LHCN-M2 (cell line): ENCODE data around the gene ALPP. TPM values are rescaled to one million over a fixed set of nuclear protein-coding genes. Genes with fewer than 3 reads are reported as not detected.
"Not testable (repeated sequence)": the region's sequence is repeated elsewhere in the genome, so short reads cannot be mapped to it uniquely, and the experiment has no call there.

Source experiments
- DNase-seq: peaks from one replicate; pipeline ENCODE4 v3.0.0-alpha.2; 2012; ENCODE audit warnings: low read depth
- total RNA-seq: library from RNA; depleted of rRNA; stranded (reverse); fragments of >200 nt; gene quantifications from 2 replicates; pipeline ENCODE4 v1.2.3, GENCODE V29; 2014

Gene ALPP
- total RNA-seq, 1 experiment from 2014 or later = not detected

GRCh38 chr2:232363064-232363783 lies 15.3 kb upstream of the ALPP start:
- not testable (repeated sequence) for DNase-seq

- peak; percentile 4 for DNase-seq
Measured at GRCh38 chr2:232363784-232364615, 14.6 kb upstream of the ALPP start.

- DNase-seq = not testable (repeated sequence)
Measured at GRCh38 chr2:232364806-232365594, 13.6 kb upstream of the ALPP start.

- DNase-seq = peak; percentile 11
Measured at GRCh38 chr2:232365621-232366321, 12.8 kb upstream of the ALPP start.

- DNase-seq = not testable (repeated sequence)
Measured at GRCh38 chr2:232366461-232366860, 12.1 kb upstream of the ALPP start.

GRCh38 chr2:232367016-232367415 lies 11.5 kb upstream of the ALPP start:
- no peak for DNase-seq

GRCh38 chr2:232367591-232368233 lies 10.8 kb upstream of the ALPP start:
- DNase-seq = no peak

- no peak for DNase-seq
Measured at GRCh38 chr2:232368311-232368731, 10.2 kb upstream of the ALPP start.

- no peak for DNase-seq
Measured at GRCh38 chr2:232369126-232369951, 9.2 kb upstream of the ALPP start.

- DNase-seq = not testable (repeated sequence)
Measured at GRCh38 chr2:232370007-232370406, 8.5 kb upstream of the ALPP start.

GRCh38 chr2:232372231-232373208 lies 6.0 kb upstream of the ALPP start:
- peak; percentile 26 for DNase-seq

- no peak for DNase-seq
Measured at GRCh38 chr2:232374356-232374755, 4.2 kb upstream of the ALPP start.

- no peak for DNase-seq
Measured at GRCh38 chr2:232375164-232375563, 3.4 kb upstream of the ALPP start.

GRCh38 chr2:232376260-232376659 lies 2.3 kb upstream of the ALPP start:
- no peak for DNase-seq

- no peak for DNase-seq
Measured at GRCh38 chr2:232376713-232377112, 1.8 kb upstream of the ALPP start.

- DNase-seq = no peak
Measured at GRCh38 chr2:232377319-232377718, 1.2 kb upstream of the ALPP start.

GRCh38 chr2:232377841-232378734 lies 463 bp upstream of the ALPP start:
- DNase-seq = no peak
